HepG2 (cell line): ENCODE results near the gene METTL16. TPM values are rescaled to one million over a fixed set of nuclear protein-coding genes. Genes with fewer than 3 reads are reported as not detected.
A peak's percentile ranks its signal among the peaks of the same experiment; 100 is the strongest.

Experiments
- ARNTL ChIP-seq: sonication (generic); formaldehyde crosslinking; IDR thresholded peaks from 2 replicates; pipeline ENCODE4 v1.4.0; 2020; ENCODE audit warnings: mild to moderate bottlenecking, missing genetic modification reagents
- ATAD3A ChIP-seq: sonication (generic); formaldehyde crosslinking; IDR thresholded peaks from 2 replicates; pipeline ENCODE4 v1.4.0; 2020; ENCODE audit warnings: missing genetic modification reagents
- CEBPG ChIP-seq: IDR thresholded peaks from 2 replicates; pipeline ENCODE4 v1.6.1; 2016
- GABPA ChIP-seq, 2 experiments: IDR thresholded peaks; 2 replicates each; pipeline ENCODE4 v1.6.1; 2011 to 2016; ENCODE audit warnings: low read depth in 2 of 2, low read length in 1 of 2, missing biosample characterization in 1 of 2, missing genetic modification characterization in 1 of 2
- HOXD1 ChIP-seq: sonication (generic); formaldehyde crosslinking; IDR thresholded peaks from 2 replicates; pipeline ENCODE4 v1.5.0; 2020; ENCODE audit warnings: missing genetic modification reagents
- KMT2A ChIP-seq: sonication (generic); formaldehyde crosslinking; IDR thresholded peaks from 2 replicates; pipeline ENCODE4 v1.4.0; 2020; ENCODE audit warnings: missing genetic modification reagents
- MNT ChIP-seq: fragments of 450-650 bp; IDR thresholded peaks from 2 replicates; pipeline ENCODE4 v1.6.1; 2016
- NFIB ChIP-seq: sonication (generic); formaldehyde crosslinking; IDR thresholded peaks from 2 replicates; pipeline ENCODE4 v1.9.0; 2021; ENCODE audit warnings: missing genetic modification reagents, mild to moderate bottlenecking, borderline replicate concordance
- NKX3-1 ChIP-seq: sonication (generic); formaldehyde crosslinking; IDR thresholded peaks from 2 replicates; pipeline ENCODE4 v1.5.0; 2020; ENCODE audit warnings: missing genetic modification reagents
- NR2F6 ChIP-seq, 2 experiments: IDR thresholded peaks; 2 replicates each; pipeline ENCODE4 v1.6.1; 2016; ENCODE audit warnings: antibody characterized with exemption in 1 of 2, mild to moderate bottlenecking in 1 of 2
- PBX2 ChIP-seq: IDR thresholded peaks from 2 replicates; pipeline ENCODE4 v1.6.1; 2016; ENCODE audit warnings: control low read depth
- RXRA ChIP-seq: sonication (generic); formaldehyde crosslinking; IDR thresholded peaks from 2 replicates; pipeline ENCODE4 v1.5.1; 2020; ENCODE audit warnings: missing genetic modification reagents
- SP4 ChIP-seq: sonication (generic); formaldehyde crosslinking; IDR thresholded peaks from 2 replicates; pipeline ENCODE4 v1.8.1; 2023; ENCODE audit warnings: mild to moderate bottlenecking, missing genetic modification reagents
- XRCC5 ChIP-seq: fragments of 200-400 bp; formaldehyde crosslinking; optimal IDR thresholded peaks from 2 replicates; pipeline ENCODE3; 2017; ENCODE audit warnings: mild to moderate bottlenecking, low read length
- ZBTB7A ChIP-seq: sonication (generic); formaldehyde crosslinking; IDR thresholded peaks from 2 replicates; pipeline ENCODE4 v1.8.0; 2022; ENCODE audit warnings: mild to moderate bottlenecking, missing genetic modification reagents
- ZFY ChIP-seq: sonication (generic); formaldehyde crosslinking; IDR thresholded peaks from 2 replicates; pipeline ENCODE4 v1.4.0; 2020; ENCODE audit warnings: missing genetic modification reagents
- ZMAT3 ChIP-seq: sonication (generic); formaldehyde crosslinking; conservative IDR thresholded peaks from 2 replicates; pipeline ENCODE4 v1.7.0; 2021; ENCODE audit warnings: missing genetic modification reagents
- ZNF138 ChIP-seq: sonication (generic); formaldehyde crosslinking; IDR thresholded peaks from 2 replicates; pipeline ENCODE4 v1.5.0; 2020; ENCODE audit warnings: mild to moderate bottlenecking, low read depth, missing genetic modification reagents
- ZNF280B ChIP-seq: sonication (generic); formaldehyde crosslinking; IDR thresholded peaks from 2 replicates; pipeline ENCODE4 v1.5.0; 2020; ENCODE audit warnings: missing genetic modification reagents, mild to moderate bottlenecking, borderline replicate concordance
- ZNF629 ChIP-seq: sonication (generic); formaldehyde crosslinking; conservative IDR thresholded peaks from 2 replicates; pipeline ENCODE4 v1.5.0; 2020; ENCODE audit warnings: missing genetic modification reagents
- ZNF747 ChIP-seq: sonication (generic); formaldehyde crosslinking; IDR thresholded peaks from 2 replicates; pipeline ENCODE4 v1.8.1; 2023; ENCODE audit warnings: missing genetic modification reagents, mild to moderate bottlenecking, borderline replicate concordance
- ZNF773 ChIP-seq: sonication (generic); formaldehyde crosslinking; IDR thresholded peaks from 2 replicates; pipeline ENCODE4 v1.4.0; 2020; ENCODE audit warnings: missing genetic modification reagents, borderline replicate concordance
- polyA plus RNA-seq, 8 experiments: library from polyadenylated mRNA; depleted of rRNA in 3 of 8; stranded (reverse) in 7 of 8; unstranded in 1 of 8; fragments of >200 nt; fragmentation: Illumina TruSeq in 4 of 8; extraction: Trizol in 4 of 8; gene quantifications; 2 replicates each; pipeline versions ENCODE4 v1.2.1 to v1.2.3, GENCODE V29; 2011 to 2016; ENCODE audit warnings: low read depth in 4 of 8, missing spikeins in 1 of 8, mixed read lengths in 1 of 8; ENCODE audit not compliant: insufficient read depth in 1 of 8
- total RNA-seq, 5 experiments: library from RNA; depleted of rRNA; stranded (reverse); fragments of >200 nt; fragmentation: Illumina TruSeq; extraction: Trizol; gene quantifications; 2 replicates each; pipeline ENCODE4 v1.2.3, GENCODE V29; 2016; ENCODE audit warnings: low read depth in 1 of 5
- TF ChIP-seq, protein P1 (sequence below): sonication (generic); formaldehyde crosslinking; IDR thresholded peaks from 2 replicates; pipeline ENCODE4 v1.8.1; 2023; ENCODE audit warnings: mild to moderate bottlenecking, moderate library complexity, missing genetic modification reagents

Gene METTL16
- total and polyA plus RNA-seq, 2 of the 13 experiments (the other 11 are each of a cell fraction or from before 2014, with no cell fraction given), result 11.6 to 18.5 TPM

GRCh38 chr17:2399572-2400473, 111.9 kb downstream of the METTL16 start (continued):
- TF ChIP-seq, protein P1, sequence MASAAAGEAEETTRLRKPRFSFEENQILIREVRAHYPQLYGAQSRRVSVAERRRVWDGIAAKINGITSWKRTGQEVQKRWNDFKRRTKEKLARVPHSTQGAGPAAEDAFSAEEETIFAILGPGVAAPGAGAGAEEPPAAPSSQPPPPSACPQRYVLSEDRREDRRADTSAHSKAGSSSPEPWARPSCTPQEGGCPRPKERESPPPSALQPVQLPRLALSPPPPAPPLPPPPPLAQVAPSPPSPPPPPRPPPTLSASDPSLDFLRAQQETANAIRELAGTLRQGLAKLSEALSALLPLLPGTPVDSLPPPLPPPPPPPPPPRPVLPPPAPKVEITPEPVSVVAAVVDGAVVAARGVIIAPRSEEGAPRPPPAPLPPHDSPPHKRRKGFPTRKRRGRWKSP (CRISPR knock-in tag), result peak; percentile 56; the same call in 1 of the 2 replicates
- TF ChIP-seq CEBPG (CRISPR knock-in tag) (peak; percentile 73), ZNF280B (CRISPR knock-in tag) (no peak; the same call in 1 of the 2 replicates), ZNF629 (no peak; the same call in 1 of the 2 replicates), ZNF747 (CRISPR knock-in tag) (peak; percentile 76; the same call in 1 of the 2 replicates), NR2F6 (IDR thresholded peaks at IDR 0.05) (0 out of 2 replicates have a peak, but pooled peaks have one; percentile 17), NR2F6 (CRISPR knock-in tag; IDR thresholded peaks at IDR 0.05) (peak; percentile 73; the same call in 1 of the 2 replicates), HOXD1 (peak; percentile 47; the same call in 1 of the 2 replicates), NFIB (no peak), ATAD3A (CRISPR knock-in tag) (no peak), ZNF138 (CRISPR knock-in tag) (peak; percentile 63; the same call in 1 of the 2 replicates), ZFY (CRISPR knock-in tag) (peak; percentile 58; the same call in 1 of the 2 replicates), ZNF773 (CRISPR knock-in tag) (no peak), ARNTL (CRISPR knock-in tag) (peak; percentile 88), GABPA (IDR thresholded peaks at IDR 0.05; ENCODE audit: low read depth, low read length) (no peak), GABPA (CRISPR knock-in tag; IDR thresholded peaks at IDR 0.05; ENCODE audit: low read depth) (no peak), MNT (peak; percentile 92), XRCC5 (no peak), ZMAT3 (CRISPR knock-in tag) (peak; percentile 75), NKX3-1 (CRISPR knock-in tag) (no peak), SP4 (CRISPR knock-in tag) (peak; percentile 97), KMT2A (no peak), RXRA (CRISPR knock-in tag) (peak; percentile 93), PBX2 (CRISPR knock-in tag) (no peak), ZBTB7A (peak; percentile 88; the same call in 1 of the 2 replicates)
